Kasumi-1 (cell line): ENCODE measurements around the gene ACAP3.
"Not testable (repeated sequence)": the region's sequence is repeated elsewhere in the genome, so short reads cannot be mapped to it uniquely, and the experiment has no call there.

ENCODE experiments used
- DNase-seq, 2 experiments: peaks; one replicate each; lab custom pipeline; 2025; lab: John Stamatoyannopoulos, UW

The ACAP3 gene

GRCh38 chr1:1262758-1263157 lies 45.0 kb downstream of the ACAP3 start:
- DNase-seq, result no peak

DNA sequence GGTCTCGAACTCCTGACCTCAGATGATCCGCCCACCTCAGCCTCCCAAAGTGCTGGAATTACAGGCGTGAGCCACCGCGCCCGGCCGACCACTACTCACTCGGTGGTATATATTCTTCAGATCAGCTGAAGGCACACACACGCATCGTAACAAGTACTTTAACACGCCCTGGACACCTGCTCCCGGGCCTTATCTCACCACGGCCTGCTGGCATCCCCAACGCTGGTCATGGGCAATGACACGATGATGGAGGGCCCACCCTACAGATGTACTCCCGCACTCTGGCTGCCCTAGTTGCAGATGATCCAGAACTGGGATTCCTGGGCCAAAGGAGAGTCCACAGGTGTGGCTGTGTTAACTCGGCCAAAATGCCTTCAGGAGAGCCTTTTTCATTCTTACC lies 45.7 kb downstream of the ACAP3 start:
- no peak for DNase-seq

- DNase-seq, result peak; percentile 85 to 86
Measured at GRCh38 chr1:1260843-1261560, 46.7 kb downstream of the ACAP3 start.

GRCh38 chr1:1259951-1260600 lies 47.7 kb downstream of the ACAP3 start:
- DNase-seq, result peak; percentile 79 to 81

- no peak for DNase-seq
Measured at GRCh38 chr1:1259540-1259939, 48.2 kb downstream of the ACAP3 start.

- no peak for DNase-seq
Measured at GRCh38 chr1:1259119-1259488, 48.6 kb downstream of the ACAP3 start.

DNA sequence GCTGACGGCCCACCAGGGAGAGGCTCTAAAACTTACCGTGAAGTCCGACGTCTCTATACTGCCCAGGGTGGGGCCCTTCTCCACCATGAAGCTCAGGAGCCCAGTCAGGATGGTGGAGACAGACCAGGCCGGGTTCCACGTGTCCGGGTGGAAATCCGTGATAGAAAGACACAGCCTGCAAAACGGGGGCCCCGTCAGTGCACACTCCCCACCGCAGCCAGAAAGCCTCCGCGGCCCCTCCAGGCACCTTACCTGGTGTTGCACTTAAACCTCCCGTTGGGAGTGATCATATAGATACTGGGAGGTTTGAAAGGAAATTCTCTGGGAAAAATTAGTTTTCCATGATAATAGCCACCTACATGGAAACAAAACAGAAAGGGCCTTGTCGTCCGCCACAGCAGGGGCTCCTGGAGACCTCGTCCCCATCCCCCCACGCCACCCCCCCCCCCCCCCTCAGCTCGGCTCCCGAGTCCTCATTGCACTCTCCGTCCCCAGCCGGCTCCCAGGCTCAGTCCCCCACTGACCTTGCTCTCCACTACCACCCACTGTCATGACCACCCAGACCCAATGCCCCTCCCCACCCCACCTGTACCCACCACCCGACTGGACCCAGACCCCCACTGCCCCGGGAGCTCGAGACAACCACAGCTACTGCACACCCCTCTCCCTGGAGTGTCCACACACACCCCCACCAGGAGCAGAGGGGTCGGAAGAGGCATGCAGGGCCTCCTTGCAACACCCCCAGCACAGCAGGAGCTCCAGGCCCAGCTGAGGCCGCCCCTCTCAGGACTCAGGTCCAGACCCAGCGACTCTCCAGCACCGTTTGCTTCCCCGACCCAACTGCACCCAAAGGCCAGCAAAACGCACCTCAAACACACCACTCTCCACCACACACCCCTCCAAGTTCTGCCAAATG lies 50.5 kb downstream of the ACAP3 start:
- no peak for DNase-seq

GRCh38 chr1:1255611-1256010 lies 52.1 kb downstream of the ACAP3 start:
- no peak for DNase-seq

DNA sequence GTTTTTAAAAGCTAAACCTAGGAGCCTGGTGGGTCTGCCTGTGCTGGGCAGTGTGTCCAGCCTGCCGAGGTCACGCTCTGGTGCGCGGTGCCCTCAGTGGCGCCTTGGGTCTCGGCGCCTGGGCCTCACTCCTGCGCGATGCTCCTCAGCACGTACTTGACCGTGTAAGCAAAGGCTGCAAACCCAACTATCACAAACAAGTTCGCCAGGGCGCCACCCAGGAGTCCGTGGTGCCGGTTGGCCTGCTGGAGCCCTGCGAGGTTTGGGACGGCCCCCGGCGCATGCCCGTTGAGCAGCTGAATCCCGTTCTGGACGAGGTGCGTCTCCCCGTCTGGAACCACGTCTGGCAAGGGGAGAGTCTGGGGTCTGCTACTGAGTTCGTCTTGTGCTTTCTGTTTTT lies 52.7 kb downstream of the ACAP3 start:
- DNase-seq, result no peak

DNA sequence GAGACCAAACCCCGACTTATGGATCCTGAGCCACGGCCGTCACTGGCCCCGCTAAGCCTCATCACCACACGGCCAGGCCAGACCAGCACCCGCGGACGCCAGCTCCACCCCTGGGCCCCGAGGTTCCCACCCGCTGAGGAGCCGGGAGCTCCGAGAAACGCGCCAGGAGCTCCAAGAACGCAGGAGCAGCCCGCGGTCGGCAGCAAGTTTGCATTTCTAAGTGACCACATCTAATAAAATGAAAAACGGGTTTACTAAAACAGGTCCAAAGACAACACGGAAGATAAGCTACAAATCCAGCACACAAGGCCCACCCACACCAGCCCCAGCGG lies 53.1 kb downstream of the ACAP3 start:
- DNase-seq, result no peak

DNA sequence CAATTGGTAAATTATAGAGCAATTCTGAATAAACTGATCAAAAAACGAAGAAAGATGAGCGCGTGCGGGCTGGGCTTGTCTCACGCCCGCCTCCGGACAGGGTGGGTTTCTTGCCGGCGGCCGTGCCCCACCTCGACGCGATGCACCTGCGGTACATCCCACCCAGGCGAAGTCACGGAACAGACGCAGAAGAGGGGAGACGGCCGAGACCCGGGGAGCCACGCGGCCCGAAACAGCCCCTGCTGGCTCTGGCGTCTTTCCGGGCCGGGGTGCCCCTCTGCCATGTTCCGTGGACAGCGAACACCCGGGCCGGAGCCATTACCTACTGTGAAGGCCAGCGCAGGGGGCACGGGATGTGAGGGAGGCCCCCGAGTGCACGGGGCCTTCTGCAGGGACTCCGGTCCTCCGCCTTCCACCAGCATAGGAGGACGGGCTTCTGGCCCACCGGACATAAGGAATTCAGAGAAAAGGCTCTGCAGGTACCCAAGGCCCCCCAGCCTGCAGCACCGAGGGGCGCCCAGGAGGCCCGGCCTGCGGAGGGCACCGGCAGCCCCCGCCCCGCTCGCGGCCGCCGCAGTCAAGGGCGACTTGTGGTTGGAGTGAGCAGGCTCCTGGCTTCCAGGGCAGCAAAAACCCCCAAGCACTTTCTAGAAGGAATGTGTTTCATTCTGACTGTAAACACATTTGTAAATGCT lies 53.6 kb downstream of the ACAP3 start:
- DNase-seq, result no peak

DNA sequence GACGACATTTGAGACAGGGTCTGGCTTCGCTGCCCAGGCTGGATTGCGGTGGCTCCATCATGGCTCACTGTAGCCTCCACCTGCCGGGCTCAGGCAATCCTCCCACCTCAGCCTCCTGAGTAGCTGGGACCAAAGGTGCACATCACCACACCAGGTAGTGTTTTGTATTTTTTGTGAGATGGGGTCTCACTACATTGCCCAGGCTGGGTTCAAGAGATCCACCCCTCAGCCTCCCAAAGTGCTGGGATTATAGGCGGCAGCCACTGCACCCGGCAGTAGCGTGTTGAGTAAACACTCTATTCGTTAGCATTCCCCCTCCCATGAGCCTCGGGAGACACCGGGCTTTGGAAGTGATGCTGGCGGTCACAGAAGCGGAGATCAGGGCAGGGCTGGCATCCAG lies 54.4 kb downstream of the ACAP3 start:
- DNase-seq, result no peak

DNA sequence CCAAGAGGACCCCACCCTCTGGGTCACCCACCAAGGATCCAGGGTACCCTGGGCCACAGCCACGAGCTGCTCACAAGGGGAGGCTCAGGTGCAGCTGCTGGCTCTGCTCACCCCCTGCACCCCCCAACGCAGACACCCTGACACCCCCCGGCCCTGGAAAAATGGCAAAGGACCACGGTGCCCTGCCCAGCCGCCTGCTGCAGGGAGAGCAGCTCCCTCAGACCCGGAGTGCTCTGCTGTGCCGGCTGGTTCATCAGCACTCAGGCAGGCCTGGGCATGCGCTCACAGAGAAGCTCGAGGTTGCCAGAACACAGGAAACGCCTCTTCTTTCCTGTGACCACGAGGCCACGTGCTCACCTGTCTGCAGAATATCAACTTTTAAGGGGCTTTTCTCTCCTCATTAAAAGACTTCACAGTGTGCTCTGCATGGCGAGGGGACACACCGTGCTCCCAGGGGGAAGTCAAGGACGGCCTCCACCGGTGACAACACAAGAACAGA lies 56.9 kb downstream of the ACAP3 start:
- DNase-seq, result no peak

GRCh38 chr1:1248009-1248913 lies 59.5 kb downstream of the ACAP3 start:
- not testable (repeated sequence) for DNase-seq

GRCh38 chr1:1247341-1247913 lies 60.3 kb downstream of the ACAP3 start:
- no peak for DNase-seq

GRCh38 chr1:1246577-1247340 lies 61.0 kb downstream of the ACAP3 start, which contains the start of gene C1QTNF12:
C1QTNF12 (minus strand) TSS chr1:1246722; CDS start chr1:1246690, 32 bp downstream.
- no peak for DNase-seq

DNA sequence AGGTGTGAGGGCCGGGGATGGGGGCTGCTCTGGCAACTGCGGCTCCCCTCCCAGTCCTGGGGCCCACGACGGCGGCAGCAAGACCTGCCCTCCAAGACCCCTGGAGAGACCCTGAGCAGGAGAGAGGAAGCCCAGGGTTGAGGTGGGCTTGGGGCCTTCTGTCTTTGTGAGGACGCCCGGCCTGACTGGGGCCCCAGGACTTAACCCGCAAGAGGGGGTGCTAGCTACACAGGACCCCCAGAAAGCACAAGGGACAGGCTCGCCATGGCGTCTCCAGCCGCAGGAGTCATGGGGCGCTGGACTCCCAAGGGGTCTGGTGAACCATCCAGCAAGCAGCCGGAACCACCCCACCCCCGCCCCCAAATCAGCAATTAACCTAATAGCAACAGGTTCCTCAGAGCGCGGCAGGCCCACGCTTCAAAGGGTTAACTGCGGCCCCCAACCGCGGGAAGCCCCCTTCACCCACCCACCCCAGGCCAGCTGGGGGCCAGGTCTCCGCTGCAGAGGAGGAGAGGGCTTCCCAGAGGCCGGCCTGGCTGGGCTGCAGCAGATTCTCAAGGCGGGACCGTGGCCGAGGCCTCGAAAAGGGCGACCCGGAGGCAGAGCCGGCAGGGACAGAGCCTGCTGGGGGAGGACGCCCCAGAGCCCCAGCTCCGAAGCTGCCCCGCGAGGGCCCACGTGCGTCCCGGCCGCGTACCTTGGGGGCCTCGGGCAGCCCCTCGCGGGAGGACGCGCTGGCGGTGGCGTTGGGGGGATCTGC lies 61.7 kb downstream of the ACAP3 start:
- no peak for DNase-seq

GRCh38 chr1:1245178-1245816 lies 62.4 kb downstream of the ACAP3 start:
- DNase-seq, result no peak
